ENCODE data around the gene PTP4A2.

PTP4A2 gene

GRCh38 chr1:31857863-31858262 is 80.3 kb downstream of the PTP4A2 start:
- DNase-seq: no peak
